Measurements from ENCODE around the gene LRMDA.

Gene LRMDA

DNA sequence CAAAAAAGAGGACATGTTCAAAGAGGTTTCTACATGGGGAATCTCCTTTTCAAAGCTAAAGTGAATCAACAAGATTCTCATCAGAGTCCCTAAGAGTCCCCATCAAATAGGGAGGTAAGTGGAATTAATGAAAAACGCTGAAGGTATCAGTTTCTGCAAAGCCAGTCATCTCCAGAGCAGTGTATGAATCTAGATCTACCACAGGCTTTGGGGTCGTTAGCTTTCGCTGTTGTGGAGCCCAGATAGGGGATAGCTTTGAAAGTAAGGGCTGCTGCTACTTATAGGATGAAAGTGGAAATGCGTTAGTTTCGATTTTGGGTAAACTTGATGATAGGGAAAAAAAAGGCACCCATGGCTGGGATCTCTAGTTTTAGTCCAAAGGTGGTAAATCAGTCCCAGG, 748.4 kb downstream of the LRMDA start:
- Histone ChIP-seq H2BK5ac (ENCODE audit: low read depth, low read length, poor library complexity, severe bottlenecking) (no peak overlapping the region), H2AFZ (ENCODE audit: low read depth, low read length) (no peak overlapping the region), H3K4me3 (ENCODE audit: insufficient read depth in 1 of 2, low read depth in 1 of 2, low read length in 2 of 2) (no peak overlapping the region), H4K91ac (ENCODE audit: low read length) (no peak overlapping the region), H3K27ac (ENCODE audit: low read length, poor library complexity, severe bottlenecking) (no peak overlapping the region), H3K4me2 (ENCODE audit: low read length, poor library complexity, severe bottlenecking) (no peak overlapping the region), H3K9me3 (ENCODE audit: control insufficient read depth, low read length) (no peaks in the 10 kb centered on the region), H3K18ac (ENCODE audit: low read depth in 1 of 2, low read length in 2 of 2) (no peak overlapping the region), H3K9ac (ENCODE audit: low read length) (no peak overlapping the region), H2BK15ac (ENCODE audit: low read depth, poor library complexity, severe bottlenecking) (no peak overlapping the region), H2AK5ac (ENCODE audit: low read length, severe bottlenecking) (no peak overlapping the region), H2BK120ac (ENCODE audit: low read depth, low read length) (no peak overlapping the region), H3K36me3 (ENCODE audit: control insufficient read depth in 1 of 2, insufficient read depth in 2 of 2, low read depth in 1 of 2, low read length in 2 of 2) (no peaks in the 10 kb centered on the region), H2BK12ac (ENCODE audit: low read length in 2 of 2) (no peak overlapping the region), H4K8ac (ENCODE audit: low read length) (no peak overlapping the region), H3K4me1 (ENCODE audit: control insufficient read depth, insufficient read depth, low read depth, low read length) (no peaks in the 10 kb centered on the region), H3K27me3 (ENCODE audit: control insufficient read depth in 1 of 2, insufficient read depth in 1 of 2, low read length in 2 of 2) (no peaks in the 10 kb centered on the region), H3K14ac (ENCODE audit: low read length in 2 of 2) (no peak overlapping the region), H3K23ac (ENCODE audit: low read length in 2 of 2) (no peak overlapping the region), H3K79me1 (replicated peaks; ENCODE audit: low read length, poor library complexity, severe bottlenecking) (no peaks in the 10 kb centered on the region), H3K4ac (ENCODE audit: low read depth in 1 of 2, low read length in 2 of 2) (no peak overlapping the region)
- 92% methylated on average over 5 of the region's 5 CpGs for WGBS
- no peak for DNase-seq

GRCh38 chr10:76184647-76185046, 753.2 kb downstream of the LRMDA start:
- Histone ChIP-seq H2AFZ (ENCODE audit: low read depth, low read length) (no peak overlapping the region), H3K27me3 (ENCODE audit: control insufficient read depth in 1 of 2, insufficient read depth in 1 of 2, low read length in 2 of 2) (no peaks in the 10 kb centered on the region), H3K9me3 (ENCODE audit: control insufficient read depth, low read length) (no peaks in the 10 kb centered on the region), H2BK15ac (ENCODE audit: low read depth, poor library complexity, severe bottlenecking) (no peak overlapping the region), H3K18ac (ENCODE audit: low read depth in 1 of 2, low read length in 2 of 2) (no peak overlapping the region), H3K4ac (ENCODE audit: low read depth in 1 of 2, low read length in 2 of 2) (no peak overlapping the region), H3K4me1 (ENCODE audit: control insufficient read depth, insufficient read depth, low read depth, low read length) (no peaks in the 10 kb centered on the region), H2BK120ac (ENCODE audit: low read depth, low read length) (no peak overlapping the region), H3K4me3 (ENCODE audit: insufficient read depth in 1 of 2, low read depth in 1 of 2, low read length in 2 of 2) (no peak overlapping the region), H4K8ac (ENCODE audit: low read length) (no peak overlapping the region), H2AK5ac (ENCODE audit: low read length, severe bottlenecking) (no peak overlapping the region), H2BK12ac (ENCODE audit: low read length in 2 of 2) (no peak overlapping the region), H3K36me3 (ENCODE audit: control insufficient read depth in 1 of 2, insufficient read depth in 2 of 2, low read depth in 1 of 2, low read length in 2 of 2) (no peaks in the 10 kb centered on the region), H3K4me2 (ENCODE audit: low read length, poor library complexity, severe bottlenecking) (no peak overlapping the region), H3K14ac (ENCODE audit: low read length in 2 of 2) (no peak overlapping the region), H3K79me1 (replicated peaks; ENCODE audit: low read length, poor library complexity, severe bottlenecking) (no peaks in the 10 kb centered on the region), H3K23ac (ENCODE audit: low read length in 2 of 2) (no peak overlapping the region), H4K91ac (ENCODE audit: low read length) (no peak overlapping the region), H3K27ac (ENCODE audit: low read length, poor library complexity, severe bottlenecking) (no peak overlapping the region), H2BK5ac (ENCODE audit: low read depth, low read length, poor library complexity, severe bottlenecking) (no peak overlapping the region), H3K9ac (ENCODE audit: low read length) (no peak overlapping the region)
- DNase-seq = no peak
- WGBS = 98% methylated on average over 5 of the region's 5 CpGs

- no peak overlapping the region for H3K4me2 ChIP-seq (ENCODE audit: low read length, poor library complexity, severe bottlenecking)
- 68% methylated on average over 6 of the region's 10 CpGs for WGBS
- H3K23ac ChIP-seq (ENCODE audit: low read length in 2 of 2) = no peak overlapping the region
These were observed 754.3 kb downstream of the LRMDA start for GRCh38 chr10:76185471-76186301.

DNA sequence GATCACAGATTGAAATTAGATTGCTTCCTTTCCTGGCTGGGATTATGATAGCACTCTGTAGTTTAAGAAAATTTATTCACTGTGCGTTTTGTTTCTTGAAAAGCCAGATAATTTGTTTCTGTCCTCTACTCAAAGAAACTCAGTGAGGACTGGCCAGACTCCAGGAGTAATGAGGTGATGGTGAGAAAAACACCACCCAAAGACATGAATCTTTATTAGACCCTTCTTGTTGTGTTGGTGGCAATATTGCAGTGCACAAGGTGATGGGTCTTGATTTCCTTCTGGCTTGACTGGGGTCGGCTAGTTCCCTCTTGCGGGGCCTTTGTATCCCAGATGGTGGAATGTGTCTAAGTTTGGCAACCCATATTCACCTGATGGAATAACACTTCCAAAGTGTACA, 756.8 kb downstream of the LRMDA start:
- Histone ChIP-seq H3K36me3 (ENCODE audit: control insufficient read depth in 1 of 2, insufficient read depth in 2 of 2, low read depth in 1 of 2, low read length in 2 of 2) (no peaks in the 10 kb centered on the region), H4K91ac (ENCODE audit: low read length) (no peak overlapping the region), H2BK15ac (ENCODE audit: low read depth, poor library complexity, severe bottlenecking) (no peak overlapping the region), H3K4me3 (ENCODE audit: insufficient read depth in 1 of 2, low read depth in 1 of 2, low read length in 2 of 2) (no peak overlapping the region), H2BK120ac (ENCODE audit: low read depth, low read length) (no peak overlapping the region), H2AFZ (ENCODE audit: low read depth, low read length) (no peak overlapping the region), H3K4me1 (ENCODE audit: control insufficient read depth, insufficient read depth, low read depth, low read length) (no peaks in the 10 kb centered on the region), H3K9ac (ENCODE audit: low read length) (no peak overlapping the region), H3K14ac (ENCODE audit: low read length in 2 of 2) (no peak overlapping the region), H2AK5ac (ENCODE audit: low read length, severe bottlenecking) (no peak overlapping the region), H3K27ac (ENCODE audit: low read length, poor library complexity, severe bottlenecking) (no peak overlapping the region), H2BK5ac (ENCODE audit: low read depth, low read length, poor library complexity, severe bottlenecking) (no peak overlapping the region), H3K4ac (ENCODE audit: low read depth in 1 of 2, low read length in 2 of 2) (peak overlapping the region in 1 of 2 experiments; percentile 20), H3K4me2 (ENCODE audit: low read length, poor library complexity, severe bottlenecking) (no peak overlapping the region), H3K27me3 (ENCODE audit: control insufficient read depth in 1 of 2, insufficient read depth in 1 of 2, low read length in 2 of 2) (no peaks in the 10 kb centered on the region), H3K9me3 (ENCODE audit: control insufficient read depth, low read length) (no peaks in the 10 kb centered on the region), H4K8ac (ENCODE audit: low read length) (no peak overlapping the region), H3K79me1 (replicated peaks; ENCODE audit: low read length, poor library complexity, severe bottlenecking) (no peaks in the 10 kb centered on the region), H2BK12ac (ENCODE audit: low read length in 2 of 2) (peak overlapping the region in 1 of 2 experiments; percentile 64), H3K18ac (ENCODE audit: low read depth in 1 of 2, low read length in 2 of 2) (no peak overlapping the region), H3K23ac (ENCODE audit: low read length in 2 of 2) (no peak overlapping the region)
- no peak for DNase-seq
- 100% methylated on average over 2 of the region's 3 CpGs for WGBS

More at GRCh38 chr10:76185471-76186301, 754.3 kb downstream of the LRMDA start:
- H3K4ac ChIP-seq (ENCODE audit: low read depth in 1 of 2, low read length in 2 of 2) = no peak overlapping the region
- no peaks in the 10 kb centered on the region for H3K9me3 ChIP-seq (ENCODE audit: control insufficient read depth, low read length)
- H3K4me3 ChIP-seq (ENCODE audit: insufficient read depth in 1 of 2, low read depth in 1 of 2, low read length in 2 of 2) = no peak overlapping the region
- H3K4me1 ChIP-seq (ENCODE audit: control insufficient read depth, insufficient read depth, low read depth, low read length) = no peaks in the 10 kb centered on the region
- H3K27ac ChIP-seq (ENCODE audit: low read length, poor library complexity, severe bottlenecking) = no peak overlapping the region
- peak overlapping the region in 1 of 2 experiments; percentile 29 for H3K18ac ChIP-seq (ENCODE audit: low read depth in 1 of 2, low read length in 2 of 2)
- no peak overlapping the region for H2AFZ ChIP-seq (ENCODE audit: low read depth, low read length)
- H3K79me1 ChIP-seq (replicated peaks; ENCODE audit: low read length, poor library complexity, severe bottlenecking) = no peaks in the 10 kb centered on the region
- H3K36me3 ChIP-seq (ENCODE audit: control insufficient read depth in 1 of 2, insufficient read depth in 2 of 2, low read depth in 1 of 2, low read length in 2 of 2) = no peaks in the 10 kb centered on the region
- H3K27me3 ChIP-seq (ENCODE audit: control insufficient read depth in 1 of 2, insufficient read depth in 1 of 2, low read length in 2 of 2) = no peaks in the 10 kb centered on the region
- H4K8ac ChIP-seq (ENCODE audit: low read length) = no peak overlapping the region
- no peak overlapping the region for H2BK15ac ChIP-seq (ENCODE audit: low read depth, poor library complexity, severe bottlenecking)
- no peak overlapping the region for H2BK12ac ChIP-seq (ENCODE audit: low read length in 2 of 2)
- no peak for DNase-seq
- no peak overlapping the region for H3K14ac ChIP-seq (ENCODE audit: low read length in 2 of 2)
- H2AK5ac ChIP-seq (ENCODE audit: low read length, severe bottlenecking) = no peak overlapping the region
- H3K9ac ChIP-seq (ENCODE audit: low read length) = no peak overlapping the region
- no peak overlapping the region for H4K91ac ChIP-seq (ENCODE audit: low read length)
- no peak overlapping the region for H2BK120ac ChIP-seq (ENCODE audit: low read depth, low read length)
- H2BK5ac ChIP-seq (ENCODE audit: low read depth, low read length, poor library complexity, severe bottlenecking) = no peak overlapping the region

Measured in mesenchymal stem cell (in vitro differentiated cells and primary cell).